ENCODE measurements around the gene FBXL16.
"Not testable (repeated sequence)": the region's sequence is repeated elsewhere in the genome, so short reads cannot be mapped to it uniquely, and the experiment has no call there.

The FBXL16 gene

DNA sequence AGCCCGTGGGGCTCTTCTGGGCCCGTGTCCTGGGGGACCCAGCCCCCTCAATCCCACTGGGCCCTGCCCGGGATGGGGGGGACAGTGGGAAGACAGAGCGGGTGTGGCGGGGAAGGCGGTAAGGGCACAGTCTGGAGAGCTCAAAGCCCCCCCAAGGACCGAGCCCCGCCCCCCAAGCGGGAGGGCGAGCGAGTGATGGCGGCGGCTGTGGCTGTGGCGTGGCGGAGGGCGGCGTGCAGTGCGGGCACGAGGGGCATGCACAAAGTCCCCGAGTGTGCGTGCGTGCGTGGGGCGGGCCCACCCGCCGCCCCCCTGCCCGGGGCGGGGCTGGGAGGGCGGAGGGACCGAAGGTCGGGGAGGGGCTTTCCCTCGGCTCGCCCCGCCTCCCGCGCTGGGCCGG lies 11.8 kb downstream of the FBXL16 start:
- H3K9me3 ChIP-seq (ENCODE audit: control insufficient read depth, low read length) = no peaks in the 10 kb centered on the region
- H3K36me3 ChIP-seq (ENCODE audit: control insufficient read depth, insufficient read depth, low read length) = no peaks in the 10 kb centered on the region
- no peak overlapping the region for H3K27ac ChIP-seq
- no peak overlapping the region for H3K4me2 ChIP-seq (ENCODE audit: low read length)
- TF ChIP-seq, protein P1, sequence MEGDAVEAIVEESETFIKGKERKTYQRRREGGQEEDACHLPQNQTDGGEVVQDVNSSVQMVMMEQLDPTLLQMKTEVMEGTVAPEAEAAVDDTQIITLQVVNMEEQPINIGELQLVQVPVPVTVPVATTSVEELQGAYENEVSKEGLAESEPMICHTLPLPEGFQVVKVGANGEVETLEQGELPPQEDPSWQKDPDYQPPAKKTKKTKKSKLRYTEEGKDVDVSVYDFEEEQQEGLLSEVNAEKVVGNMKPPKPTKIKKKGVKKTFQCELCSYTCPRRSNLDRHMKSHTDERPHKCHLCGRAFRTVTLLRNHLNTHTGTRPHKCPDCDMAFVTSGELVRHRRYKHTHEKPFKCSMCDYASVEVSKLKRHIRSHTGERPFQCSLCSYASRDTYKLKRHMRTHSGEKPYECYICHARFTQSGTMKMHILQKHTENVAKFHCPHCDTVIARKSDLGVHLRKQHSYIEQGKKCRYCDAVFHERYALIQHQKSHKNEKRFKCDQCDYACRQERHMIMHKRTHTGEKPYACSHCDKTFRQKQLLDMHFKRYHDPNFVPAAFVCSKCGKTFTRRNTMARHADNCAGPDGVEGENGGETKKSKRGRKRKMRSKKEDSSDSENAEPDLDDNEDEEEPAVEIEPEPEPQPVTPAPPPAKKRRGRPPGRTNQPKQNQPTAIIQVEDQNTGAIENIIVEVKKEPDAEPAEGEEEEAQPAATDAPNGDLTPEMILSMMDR (IDR thresholded peaks at IDR 0.05) = no peak
- H3K9ac ChIP-seq = no peak overlapping the region
- H2AFZ ChIP-seq = no peak overlapping the region
- H3K4me3 ChIP-seq (ENCODE audit: low read depth, low read length) = no peak overlapping the region
- no peaks in the 10 kb centered on the region for H3K27me3 ChIP-seq (ENCODE audit: control insufficient read depth, insufficient read depth, low read length)
- H3K79me2 ChIP-seq = peaks cover 6% of the 10 kb centered on the region
- H3K4me1 ChIP-seq = peaks cover 22% of the 10 kb centered on the region

DNA sequence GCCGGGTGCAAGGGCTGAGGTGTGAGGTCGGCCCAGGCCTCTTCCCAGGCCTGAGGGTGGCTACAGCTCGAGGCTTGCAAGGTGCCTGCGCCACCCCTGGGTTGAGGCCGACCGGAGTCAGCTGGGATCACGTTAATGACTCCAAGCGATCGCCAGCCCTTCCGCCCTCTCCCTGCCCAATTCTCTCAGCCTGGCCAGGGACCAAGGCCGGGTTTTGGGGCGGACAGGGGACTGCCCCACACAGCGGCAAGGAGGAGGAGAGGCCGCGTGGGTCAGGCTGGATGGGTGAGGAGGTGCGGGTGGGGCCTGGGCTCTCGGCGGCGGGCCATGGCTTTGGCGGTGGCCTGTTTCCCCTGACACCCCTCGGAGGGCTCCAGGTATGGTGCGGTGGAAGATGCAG lies 12.2 kb downstream of the FBXL16 start:
- Histone ChIP-seq H3K27ac (no peak overlapping the region), H3K79me2 (peaks cover 5% of the 10 kb centered on the region), H3K9me3 (ENCODE audit: control insufficient read depth, low read length) (no peaks in the 10 kb centered on the region), H3K27me3 (ENCODE audit: control insufficient read depth, insufficient read depth, low read length) (no peaks in the 10 kb centered on the region), H2AFZ (no peak overlapping the region), H3K4me2 (ENCODE audit: low read length) (no peak overlapping the region), H3K4me3 (ENCODE audit: low read depth, low read length) (no peak overlapping the region), H3K36me3 (ENCODE audit: control insufficient read depth, insufficient read depth, low read length) (no peaks in the 10 kb centered on the region), H3K4me1 (peaks cover 22% of the 10 kb centered on the region), H3K9ac (no peak overlapping the region)
- TF ChIP-seq, protein P1 (IDR thresholded peaks at IDR 0.05) = no peak

DNA sequence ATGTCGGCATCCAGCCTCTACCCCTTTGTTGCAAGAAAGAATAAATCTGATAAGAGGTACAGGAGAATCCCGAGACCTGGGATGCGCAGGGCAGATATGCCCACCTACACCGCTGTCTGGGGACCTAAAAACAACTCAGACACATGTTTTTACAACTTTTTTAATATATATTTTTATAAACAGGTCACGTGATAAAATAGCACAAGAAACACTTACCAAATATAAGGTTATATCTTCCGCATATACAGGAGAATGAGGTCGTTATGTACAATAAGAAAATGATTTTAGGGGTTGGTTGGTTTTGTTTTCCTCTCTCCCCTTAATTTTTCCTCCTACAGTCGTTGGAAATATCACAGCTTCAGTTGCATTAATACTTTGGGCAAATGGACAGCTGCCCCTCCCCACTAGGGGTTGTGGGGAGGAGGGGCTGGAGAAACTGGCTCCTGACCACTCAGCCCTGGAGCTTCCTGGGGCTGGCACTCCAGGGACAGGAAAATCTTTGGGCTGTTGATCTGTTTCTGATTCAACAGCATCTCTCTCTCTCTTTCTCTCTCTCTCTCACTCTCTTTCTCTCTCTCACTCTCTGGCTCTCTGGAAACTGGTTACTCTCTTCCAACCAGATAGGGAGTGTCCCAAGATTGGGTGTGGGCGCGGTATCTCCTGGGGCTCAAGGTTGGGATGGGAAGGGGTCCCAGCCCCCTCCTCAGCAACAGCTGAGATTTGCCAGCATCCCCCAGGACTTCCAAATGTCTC lies 13.1 kb downstream of the FBXL16 start:
- no peaks in the 10 kb centered on the region for H3K36me3 ChIP-seq (ENCODE audit: control insufficient read depth, insufficient read depth, low read length)

DNA sequence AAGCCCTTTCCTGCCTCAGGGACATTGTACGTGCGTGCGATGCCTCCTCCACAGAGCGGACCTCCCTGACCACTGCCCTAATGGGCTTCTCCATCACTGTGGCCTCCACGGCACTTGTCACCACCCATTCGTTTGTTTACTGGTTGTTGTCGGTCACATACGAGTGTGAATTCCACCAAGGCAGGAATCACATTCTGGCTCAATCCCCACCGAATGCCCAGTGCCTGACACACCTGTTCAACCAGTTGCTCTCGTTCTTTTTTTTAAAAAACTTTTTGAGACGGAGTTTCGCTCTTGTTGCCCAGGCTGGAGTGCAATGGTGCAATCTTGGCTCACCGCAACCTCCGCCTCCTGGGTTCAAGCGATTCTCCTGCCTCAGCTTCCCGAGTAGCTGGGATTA lies 14.4 kb downstream of the FBXL16 start:
- H3K36me3 ChIP-seq (ENCODE audit: control insufficient read depth, insufficient read depth, low read length); H3K79me2 ChIP-seq; H3K9me3 ChIP-seq (ENCODE audit: control insufficient read depth, low read length); H2AFZ ChIP-seq; H3K27ac ChIP-seq; H3K9ac ChIP-seq; H3K4me2 ChIP-seq (ENCODE audit: low read length); H3K27me3 ChIP-seq (ENCODE audit: control insufficient read depth, insufficient read depth, low read length); H3K4me3 ChIP-seq (ENCODE audit: low read depth, low read length): not testable (repeated sequence)
- peaks cover 22% of the 10 kb centered on the region for H3K4me1 ChIP-seq

More for the DNA sequence above, 13.1 kb downstream of the FBXL16 start:
- TF ChIP-seq, protein P1 (IDR thresholded peaks at IDR 0.05) = no peak
- H3K9me3 ChIP-seq (ENCODE audit: control insufficient read depth, low read length) = no peaks in the 10 kb centered on the region
- peaks cover 3% of the 10 kb centered on the region for H3K79me2 ChIP-seq
- no peaks in the 10 kb centered on the region for H3K27me3 ChIP-seq (ENCODE audit: control insufficient read depth, insufficient read depth, low read length)
- H2AFZ ChIP-seq = no peak overlapping the region
- H3K4me2 ChIP-seq (ENCODE audit: low read length) = no peak overlapping the region
- H3K9ac ChIP-seq = no peak overlapping the region
- peaks cover 22% of the 10 kb centered on the region for H3K4me1 ChIP-seq
- no peak overlapping the region for H3K27ac ChIP-seq
- no peak overlapping the region for H3K4me3 ChIP-seq (ENCODE audit: low read depth, low read length)

DNA sequence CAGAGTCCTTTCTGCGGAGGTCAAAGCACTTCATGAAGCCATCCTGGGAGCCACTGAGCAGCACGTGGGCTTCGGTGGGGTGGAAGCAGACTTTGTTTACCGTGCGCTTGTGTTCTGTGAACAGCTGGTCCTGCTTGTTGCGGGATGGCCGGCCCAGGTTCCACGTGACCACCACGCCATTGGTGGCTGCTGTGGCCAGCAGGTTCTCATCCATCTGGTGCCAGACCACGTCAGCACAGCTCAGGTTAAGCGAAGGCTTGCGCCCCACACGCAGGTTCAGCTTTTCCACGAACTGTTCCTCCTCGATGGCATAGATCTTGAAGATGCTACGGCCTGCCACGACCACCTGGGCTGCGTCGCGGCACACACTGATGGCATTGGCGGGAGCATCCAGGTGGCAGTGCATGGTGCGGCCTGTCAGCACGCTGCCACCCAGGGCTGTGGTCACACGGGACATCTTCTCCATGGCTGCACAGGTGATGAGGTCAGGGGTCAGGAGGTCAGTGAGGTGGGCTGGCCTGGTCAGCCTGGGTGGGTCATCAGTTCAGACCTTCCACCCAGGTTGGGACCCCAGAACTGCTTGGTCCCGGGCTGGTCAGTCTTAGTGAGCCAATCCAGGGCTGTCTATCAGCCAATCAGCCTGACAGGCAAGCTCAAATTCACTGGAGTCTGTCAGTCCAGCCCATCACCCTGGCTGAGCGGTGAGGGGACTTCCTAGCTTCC lies 16.3 kb downstream of the FBXL16 start:
- H3K27ac ChIP-seq = peak overlapping the region; percentile 74
- TF ChIP-seq, protein P1 (IDR thresholded peaks at IDR 0.05) = no peak
- no peaks in the 10 kb centered on the region for H3K36me3 ChIP-seq (ENCODE audit: control insufficient read depth, insufficient read depth, low read length)

More for the DNA sequence above, 16.3 kb downstream of the FBXL16 start:
- Histone ChIP-seq H3K4me3 (ENCODE audit: low read depth, low read length) (peak overlapping the region; percentile 89), H3K4me1 (peaks cover 24% of the 10 kb centered on the region), H3K9ac (peak overlapping the region; percentile 15), H3K4me2 (ENCODE audit: low read length) (peak overlapping the region; percentile 94), H2AFZ (peak overlapping the region; percentile 87), H3K27me3 (ENCODE audit: control insufficient read depth, insufficient read depth, low read length) (no peaks in the 10 kb centered on the region), H3K9me3 (ENCODE audit: control insufficient read depth, low read length) (no peaks in the 10 kb centered on the region), H3K79me2 (peaks cover 6% of the 10 kb centered on the region)

Data from parathyroid adenoma (tissue), 2 donors.